ENCODE results near the gene NMD3.

DNA sequence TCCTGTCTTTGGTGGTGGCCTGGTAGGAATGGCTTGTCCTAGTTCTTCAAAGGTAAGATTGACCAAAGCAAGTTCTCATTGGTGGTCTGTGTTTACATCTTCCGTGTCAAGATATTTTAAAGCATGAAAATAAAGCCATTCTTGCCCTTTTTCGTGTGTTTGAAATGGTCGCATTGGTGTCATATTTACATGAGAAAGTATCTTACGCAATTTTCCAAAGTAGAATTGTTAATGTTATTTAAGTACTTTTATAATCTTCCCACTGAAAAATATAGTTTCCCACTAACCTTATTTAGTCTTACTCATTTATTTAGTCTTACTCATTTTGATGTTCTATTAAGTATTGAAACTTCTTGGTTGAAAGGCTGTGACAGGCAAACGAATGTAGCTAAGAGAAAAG lies 31.0 kb downstream of the NMD3 start:
- TF ChIP-seq CTCF (IDR thresholded peaks at IDR 0.05 in 4 of 5, conservative IDR thresholded peaks at IDR 0.05 in 1 of 5) (no peak), POLR2A (IDR thresholded peaks at IDR 0.05) (no peak)

Data from gastrocnemius medialis (tissue), 4 donors.